Measurements from ENCODE around the gene PLPP4. TPM values are rescaled to one million over a fixed set of nuclear protein-coding genes. Genes with fewer than 3 reads are reported as not detected.

PLPP4 gene
- polyA plus RNA-seq, 3 donors: not detected

DNA sequence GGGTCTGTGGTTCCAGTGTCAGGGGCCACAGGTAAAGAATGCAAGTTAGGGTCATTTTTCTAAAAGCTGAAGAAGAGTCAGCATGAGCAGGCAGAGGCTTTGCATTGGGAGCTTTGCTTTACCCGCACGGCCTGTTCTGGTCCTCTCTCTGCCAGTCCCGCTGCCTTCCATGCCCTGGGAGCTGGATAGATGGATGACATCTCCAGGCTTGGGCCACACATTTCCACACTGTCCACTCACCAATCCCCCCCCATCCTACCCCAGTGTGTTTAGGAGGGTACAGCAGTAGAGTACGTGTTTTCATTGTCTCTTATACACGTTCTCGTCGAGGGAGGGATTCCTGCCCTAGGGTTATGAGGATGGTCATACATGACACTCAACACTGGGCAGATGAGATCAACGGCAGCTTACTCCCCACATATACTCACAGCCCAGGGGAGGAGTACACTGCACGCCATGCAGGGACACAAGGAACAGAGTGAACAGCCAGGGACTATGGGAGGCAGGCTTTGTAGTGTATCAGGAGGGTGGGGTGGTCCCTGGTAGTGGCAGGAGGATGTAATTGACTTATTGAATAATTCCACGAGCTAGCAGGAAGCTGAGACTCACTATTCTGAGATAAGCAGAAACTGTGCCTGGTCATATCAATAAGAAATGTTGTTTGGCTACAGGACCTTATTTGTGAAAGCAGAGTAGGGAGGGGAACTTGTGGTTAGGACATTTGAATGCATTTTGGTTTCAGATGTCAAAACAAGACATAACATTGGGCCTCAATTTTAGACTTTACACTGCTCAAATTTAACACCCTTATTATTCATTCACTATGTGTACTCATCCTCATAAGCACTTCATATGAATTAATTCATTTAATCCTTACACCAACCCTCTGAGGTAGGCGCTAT is 36.6 kb downstream of the PLPP4 start:
- no peak overlapping the region for H3K27ac ChIP-seq (ENCODE audit: low read depth in 1 of 2, low read length in 2 of 2)
- Mint-ChIP-seq H3K36me3 (no peaks in the 10 kb centered on the region), H3K27ac (no peak overlapping the region), H3K4me3 (no peak overlapping the region), H3K9me3 (no peaks in the 10 kb centered on the region), H3K27me3 (ENCODE audit: low read depth in 3 of 3) (peaks cover 0 to 5% (median 4%) of the 10 kb centered on the region in 3 donors), H3K4me1 (no peaks in the 10 kb centered on the region)
- DNase-seq: no peak
- H3K27me3 ChIP-seq (ENCODE audit: control insufficient read depth in 2 of 2, insufficient read depth in 2 of 2, low read length in 2 of 2): no peaks in the 10 kb centered on the region
- no peaks in the 10 kb centered on the region for H4K20me1 ChIP-seq (ENCODE audit: insufficient read depth, low read length)
- H3K4me1 ChIP-seq (ENCODE audit: control insufficient read depth in 1 of 2, insufficient read depth in 2 of 2, low read length in 2 of 2): no peaks in the 10 kb centered on the region
- TF ChIP-seq, protein P1, sequence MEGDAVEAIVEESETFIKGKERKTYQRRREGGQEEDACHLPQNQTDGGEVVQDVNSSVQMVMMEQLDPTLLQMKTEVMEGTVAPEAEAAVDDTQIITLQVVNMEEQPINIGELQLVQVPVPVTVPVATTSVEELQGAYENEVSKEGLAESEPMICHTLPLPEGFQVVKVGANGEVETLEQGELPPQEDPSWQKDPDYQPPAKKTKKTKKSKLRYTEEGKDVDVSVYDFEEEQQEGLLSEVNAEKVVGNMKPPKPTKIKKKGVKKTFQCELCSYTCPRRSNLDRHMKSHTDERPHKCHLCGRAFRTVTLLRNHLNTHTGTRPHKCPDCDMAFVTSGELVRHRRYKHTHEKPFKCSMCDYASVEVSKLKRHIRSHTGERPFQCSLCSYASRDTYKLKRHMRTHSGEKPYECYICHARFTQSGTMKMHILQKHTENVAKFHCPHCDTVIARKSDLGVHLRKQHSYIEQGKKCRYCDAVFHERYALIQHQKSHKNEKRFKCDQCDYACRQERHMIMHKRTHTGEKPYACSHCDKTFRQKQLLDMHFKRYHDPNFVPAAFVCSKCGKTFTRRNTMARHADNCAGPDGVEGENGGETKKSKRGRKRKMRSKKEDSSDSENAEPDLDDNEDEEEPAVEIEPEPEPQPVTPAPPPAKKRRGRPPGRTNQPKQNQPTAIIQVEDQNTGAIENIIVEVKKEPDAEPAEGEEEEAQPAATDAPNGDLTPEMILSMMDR (IDR thresholded peaks at IDR 0.05): no peak
- no peaks in the 10 kb centered on the region for H3K79me2 ChIP-seq (ENCODE audit: insufficient read depth, low read length)
- 20% methylated on average over 1 of the region's 11 CpGs for WGBS (ENCODE audit: insufficient coverage)
- no peak overlapping the region for H2AFZ ChIP-seq (ENCODE audit: insufficient read depth, low read depth, low read length, poor library complexity, severe bottlenecking)
- H3K4me3 ChIP-seq (replicated peaks in 1 of 3; ENCODE audit: low read depth in 2 of 3, low read length in 3 of 3): no peak overlapping the region
- H3K9ac ChIP-seq (ENCODE audit: insufficient read depth, low read length, poor library complexity, severe bottlenecking): no peak overlapping the region
- H3K9me3 ChIP-seq (replicated peaks in 1 of 2; ENCODE audit: control insufficient read depth in 1 of 2, insufficient read depth in 1 of 2, low read length in 2 of 2): no peaks in the 10 kb centered on the region
- intact Hi-C loops (cut with micrococcal nuclease): no loop called here
- H3K36me3 ChIP-seq (replicated peaks in 1 of 2; ENCODE audit: control insufficient read depth in 1 of 2, insufficient read depth in 2 of 2, low read length in 2 of 2): no peaks in the 10 kb centered on the region
- H3K4me2 ChIP-seq (replicated peaks; ENCODE audit: extremely low read depth, low read length, poor library complexity, severe bottlenecking): no peak overlapping the region

DNA sequence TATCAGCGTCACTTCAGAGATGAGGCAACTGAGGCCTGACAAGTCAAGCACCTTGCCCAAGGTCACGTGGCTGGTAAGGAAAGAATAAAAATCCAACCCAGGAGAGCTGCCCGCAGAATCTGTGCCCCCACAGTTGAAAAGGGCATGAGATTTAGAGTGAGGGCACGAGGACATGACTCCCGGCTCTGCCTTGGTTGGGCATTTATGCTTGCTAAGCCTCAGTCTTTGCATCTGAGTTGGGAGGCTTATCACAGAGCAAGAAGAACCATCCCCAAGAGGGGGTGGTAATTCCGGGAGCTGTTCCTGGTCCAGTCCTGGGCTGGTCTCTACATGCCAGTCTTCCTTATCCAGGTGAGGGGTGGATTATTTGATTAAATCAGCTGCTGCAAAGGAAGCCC is 37.3 kb downstream of the PLPP4 start:
- H4K20me1 ChIP-seq (ENCODE audit: insufficient read depth, low read length): no peaks in the 10 kb centered on the region
- H3K4me1 ChIP-seq (ENCODE audit: control insufficient read depth in 1 of 2, insufficient read depth in 2 of 2, low read length in 2 of 2): no peaks in the 10 kb centered on the region
- Mint-ChIP-seq H3K27me3 (ENCODE audit: low read depth in 3 of 3) (peaks cover 0 to 5% (median 4%) of the 10 kb centered on the region in 3 donors), H3K36me3 (no peaks in the 10 kb centered on the region), H3K9me3 (no peaks in the 10 kb centered on the region), H3K4me1 (no peaks in the 10 kb centered on the region), H3K27ac (no peak overlapping the region), H3K4me3 (no peak overlapping the region)
- H3K27ac ChIP-seq (ENCODE audit: low read depth in 1 of 2, low read length in 2 of 2): no peak overlapping the region
- no peak overlapping the region for H3K4me2 ChIP-seq (replicated peaks; ENCODE audit: extremely low read depth, low read length, poor library complexity, severe bottlenecking)
- H2AFZ ChIP-seq (ENCODE audit: insufficient read depth, low read depth, low read length, poor library complexity, severe bottlenecking): no peak overlapping the region
- no peak overlapping the region for H3K4me3 ChIP-seq (replicated peaks in 1 of 3; ENCODE audit: low read depth in 2 of 3, low read length in 3 of 3)
- intact Hi-C loops (cut with micrococcal nuclease): no loop called here
- H3K9me3 ChIP-seq (replicated peaks in 1 of 2; ENCODE audit: control insufficient read depth in 1 of 2, insufficient read depth in 1 of 2, low read length in 2 of 2): no peaks in the 10 kb centered on the region
- 97% methylated on average over 4 of the region's 6 CpGs for WGBS (ENCODE audit: insufficient coverage)
- DNase-seq: no peak
- H3K79me2 ChIP-seq (ENCODE audit: insufficient read depth, low read length): no peaks in the 10 kb centered on the region
- no peaks in the 10 kb centered on the region for H3K36me3 ChIP-seq (replicated peaks in 1 of 2; ENCODE audit: control insufficient read depth in 1 of 2, insufficient read depth in 2 of 2, low read length in 2 of 2)
- H3K27me3 ChIP-seq (ENCODE audit: control insufficient read depth in 2 of 2, insufficient read depth in 2 of 2, low read length in 2 of 2): no peaks in the 10 kb centered on the region
- TF ChIP-seq, protein P1 (IDR thresholded peaks at IDR 0.05): no peak
- no peak overlapping the region for H3K9ac ChIP-seq (ENCODE audit: insufficient read depth, low read length, poor library complexity, severe bottlenecking)

All from CD14-positive monocyte (primary cell).